Measurements from ENCODE around the gene HSP90AB1.

Gene HSP90AB1

GRCh38 chr6:44207966-44208365, 38.9 kb upstream of the HSP90AB1 start:
- H3K9me3 ChIP-seq (replicated peaks in 1 of 11) = no peaks in the 10 kb centered on the region
- H3K27me3 ChIP-seq = no peaks in the 10 kb centered on the region
- no peaks in the 10 kb centered on the region for H4K20me1 ChIP-seq
- peaks cover 0 to 14% (median 2%) of the 10 kb centered on the region in 10 experiments; a peak in 4 of 20 replicates for H3K4me1 ChIP-seq
- no peak overlapping the region for H3K4me3 ChIP-seq
- H3K9ac ChIP-seq = no peak overlapping the region
- H3K36me3 ChIP-seq = no peaks in the 10 kb centered on the region
- TF ChIP-seq Cebpa-rat (IDR thresholded peaks at IDR 0.05) = no peak
- no peak overlapping the region for H3K4me2 ChIP-seq
- H3K27ac ChIP-seq = no peak overlapping the region

GRCh38 chr6:44211284-44211683, 35.6 kb upstream of the HSP90AB1 start:
- Histone ChIP-seq H3K9me3 (replicated peaks in 1 of 11) (no peaks in the 10 kb centered on the region), H3K4me3 (no peak overlapping the region), H4K20me1 (no peaks in the 10 kb centered on the region), H3K4me1 (peaks cover 0 to 20% (median 4%) of the 10 kb centered on the region in 10 experiments; a peak in 13 of 20 replicates), H3K9ac (no peak overlapping the region), H3K27ac (no peak overlapping the region), H3K36me3 (no peaks in the 10 kb centered on the region), H3K4me2 (peak overlapping the region in 3 of 11 experiments; percentile 5 to 40 (median 25); a peak in 3 of 22 replicates), H3K27me3 (no peaks in the 10 kb centered on the region)
- no peak for TF ChIP-seq Cebpa-rat (IDR thresholded peaks at IDR 0.05)

- no peak overlapping the region for H3K4me3 ChIP-seq
- H4K20me1 ChIP-seq = no peaks in the 10 kb centered on the region
- no peak overlapping the region for H3K27ac ChIP-seq
- H3K9me3 ChIP-seq (replicated peaks in 1 of 11) = no peaks in the 10 kb centered on the region
- no peak overlapping the region for H3K9ac ChIP-seq
- H3K4me2 ChIP-seq = no peak overlapping the region
- peaks cover 26 to 50% (median 32%) of the 10 kb centered on the region in 10 experiments for H3K4me1 ChIP-seq
- H3K36me3 ChIP-seq = no peaks in the 10 kb centered on the region
- H3K27me3 ChIP-seq = no peaks in the 10 kb centered on the region
- TF ChIP-seq Cebpa-rat (IDR thresholded peaks at IDR 0.05) = no peak
Observed at GRCh38 chr6:44214307-44214706, 32.6 kb upstream of the HSP90AB1 start.

DNA sequence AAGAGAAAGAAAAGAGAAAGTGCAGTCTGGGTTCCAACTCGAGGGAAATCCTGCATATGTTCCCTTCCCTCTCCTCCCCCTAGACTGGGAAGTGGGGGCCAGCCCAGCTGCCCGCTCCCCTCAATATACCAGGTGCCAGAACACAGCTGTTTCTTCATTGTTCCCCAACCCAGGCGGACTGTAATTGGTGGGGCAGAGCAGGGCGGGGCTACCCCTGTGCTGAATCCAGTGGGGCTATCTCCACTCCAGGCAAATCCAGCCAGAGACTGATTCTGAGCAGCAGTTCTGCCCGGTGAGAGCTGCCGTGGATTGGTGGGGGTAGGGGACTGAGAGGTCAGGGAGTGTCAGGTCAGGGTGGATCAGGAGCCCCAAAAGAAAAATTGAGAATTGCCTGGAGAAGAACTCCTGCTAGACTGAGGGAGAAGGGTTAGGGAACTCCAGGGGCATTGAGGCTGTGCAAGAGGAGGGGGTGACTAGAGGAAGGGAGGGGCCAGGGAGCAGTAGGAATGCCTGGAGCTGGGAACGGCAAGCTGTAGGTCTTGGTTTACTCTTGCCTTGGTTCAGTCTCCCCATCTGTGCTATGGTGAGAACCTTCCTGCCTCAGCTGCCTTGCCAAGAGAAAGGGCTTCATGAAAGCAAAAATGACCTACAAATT, 30.1 kb upstream of the HSP90AB1 start, which contains the start of gene MYMX:
Gene MYMX (plus strand): TSS at position 250 of the 655 bp plus-strand sequence. CDS start 546 bp downstream, outside the sequence.
- no peak for TF ChIP-seq Cebpa-rat (IDR thresholded peaks at IDR 0.05)
- Histone ChIP-seq H3K4me1 (peaks cover 38 to 61% (median 47%) of the 10 kb centered on the region in 10 experiments), H3K36me3 (no peaks in the 10 kb centered on the region), H3K27me3 (no peaks in the 10 kb centered on the region), H3K4me3 (no peak within 1 kb of the TSS), H4K20me1 (no peaks in the 10 kb centered on the region; a peak in 1 of 22 replicates), H3K4me2 (peak within 1 kb of the TSS; percentile 44 to 97 (median 55); a peak in 21 of 22 replicates), H3K9me3 (replicated peaks in 1 of 11) (no peaks in the 10 kb centered on the region), H3K27ac (no peak within 1 kb of the TSS), H3K9ac (peak within 1 kb of the TSS in 1 of 11 experiments; percentile 1; a peak in 1 of 22 replicates)

- no peak overlapping the region for H3K4me3 ChIP-seq
Observed at GRCh38 chr6:44217332-44218143, 29.4 kb upstream of the HSP90AB1 start.

GRCh38 chr6:44219053-44219814, 27.7 kb upstream of the HSP90AB1 start:
- peak overlapping the region; percentile 15 to 72 (median 59); a peak in 19 of 22 replicates for H3K9ac ChIP-seq
- H4K20me1 ChIP-seq = peaks cover 0 to 6% (median 1%) of the 10 kb centered on the region in 11 experiments; a peak in 12 of 22 replicates
- no peak for TF ChIP-seq Cebpa-rat (IDR thresholded peaks at IDR 0.05)
- H3K4me1 ChIP-seq = peaks cover 53 to 73% (median 63%) of the 10 kb centered on the region in 10 experiments
- peak overlapping the region; percentile 80 to 98 (median 92) for H3K4me2 ChIP-seq
- H3K9me3 ChIP-seq (replicated peaks in 1 of 11) = no peaks in the 10 kb centered on the region
- peak overlapping the region; percentile 35 to 65 (median 48); a peak in 19 of 20 replicates for H3K4me3 ChIP-seq
- H3K36me3 ChIP-seq = no peaks in the 10 kb centered on the region
- peak overlapping the region in 6 of 11 experiments; percentile 1 to 51 (median 34); a peak in 9 of 22 replicates for H3K27ac ChIP-seq
- peaks cover 0 to 9% (median 0%) of the 10 kb centered on the region in 11 experiments; a peak in 1 of 22 replicates for H3K27me3 ChIP-seq

More at GRCh38 chr6:44217332-44218143, 29.4 kb upstream of the HSP90AB1 start:
- Histone ChIP-seq H3K36me3 (no peaks in the 10 kb centered on the region), H3K4me1 (peaks cover 44 to 63% (median 53%) of the 10 kb centered on the region in 10 experiments), H3K9ac (0 out of 22 replicates have a peak overlapping the region, but pooled peaks of 1 of the 11 experiments have one; percentile 8), H3K4me2 (peak overlapping the region; percentile 44 to 98 (median 88); a peak in 20 of 22 replicates), H3K27ac (no peak overlapping the region), H4K20me1 (no peaks in the 10 kb centered on the region; a peak in 2 of 22 replicates), H3K27me3 (peaks cover 0 to 3% (median 0%) of the 10 kb centered on the region in 11 experiments; a peak in 1 of 22 replicates), H3K9me3 (replicated peaks in 1 of 11) (no peaks in the 10 kb centered on the region)
- no peak for TF ChIP-seq Cebpa-rat (IDR thresholded peaks at IDR 0.05)

DNA sequence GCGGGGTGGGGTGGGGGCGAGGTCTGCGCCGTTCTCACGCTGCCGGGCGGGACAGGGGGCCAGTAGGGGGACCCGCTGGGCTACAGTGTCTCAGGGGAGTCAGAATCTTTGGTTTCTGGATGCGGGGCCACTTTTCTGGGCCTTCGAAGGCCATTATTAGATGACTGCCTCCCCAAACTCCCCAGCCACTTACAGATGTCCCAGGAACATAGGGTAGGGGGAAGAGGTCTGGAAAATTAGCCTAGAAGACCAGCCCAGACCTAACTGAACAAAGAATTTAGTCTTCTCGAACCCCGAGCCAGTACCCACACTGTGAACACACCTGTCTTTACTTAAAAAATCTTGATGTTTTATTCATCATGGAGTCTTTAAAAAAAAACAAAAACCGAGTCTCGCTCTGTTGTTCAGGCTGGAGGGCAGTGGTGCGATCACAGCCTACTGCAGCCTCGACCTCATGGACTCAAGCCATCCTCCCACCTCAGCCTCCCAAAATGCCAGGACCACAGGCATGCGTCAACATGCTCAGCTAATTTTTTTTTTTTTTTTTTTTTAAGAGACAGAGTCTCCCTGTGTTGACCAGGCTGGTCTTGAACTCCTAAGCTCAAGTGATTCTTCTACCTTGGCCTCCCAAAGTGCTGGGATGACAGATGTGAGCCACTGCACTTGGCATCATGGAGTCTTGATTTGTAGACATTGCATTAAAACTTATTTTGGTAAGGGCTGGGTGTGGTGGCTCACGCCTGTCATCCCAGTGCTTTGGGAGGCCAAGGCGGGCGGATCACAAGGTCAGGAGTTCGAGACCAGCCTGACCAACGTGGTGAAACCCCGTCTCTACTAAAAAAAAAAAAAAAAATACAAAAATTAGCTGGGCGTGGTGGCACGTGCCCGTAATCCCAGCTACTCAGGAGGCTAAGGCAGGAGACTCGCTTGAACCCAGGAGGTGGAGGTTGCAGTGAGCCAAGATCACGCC, 26.8 kb upstream of the HSP90AB1 start:
- Histone ChIP-seq H3K4me2 (peak overlapping the region; percentile 79 to 98 (median 92); a peak in 21 of 22 replicates), H3K9me3 (replicated peaks in 1 of 11) (no peaks in the 10 kb centered on the region), H3K27me3 (peaks cover 0 to 9% (median 0%) of the 10 kb centered on the region in 11 experiments; a peak in 1 of 22 replicates), H3K4me3 (peak overlapping the region in 4 of 10 experiments; percentile 46 to 65 (median 52); a peak in 8 of 20 replicates), H4K20me1 (peaks cover 6 to 14% (median 10%) of the 10 kb centered on the region in 11 experiments; a peak in 15 of 22 replicates), H3K4me1 (peaks cover 62 to 82% (median 71%) of the 10 kb centered on the region in 10 experiments), H3K36me3 (no peaks in the 10 kb centered on the region), H3K9ac (peak overlapping the region in 3 of 11 experiments; percentile 44 to 72 (median 59); a peak in 4 of 22 replicates), H3K27ac (no peak overlapping the region; a peak in 1 of 22 replicates)
- TF ChIP-seq Cebpa-rat (IDR thresholded peaks at IDR 0.05) = no peak

Measured in BLaER1 treated with 17β-estradiol and CSF1 and Interleukin-3, amounts not matched to agents 10 nM and 100 nM (cell line).